Thyroid gland (tissue), 4 donors: ENCODE results near the gene PLB1.

ENCODE experiments used
- POLR2A ChIP-seq, 2 donors: fragments of 450-650 bp; IDR thresholded peaks; one replicate each; pipeline ENCODE4 v1.6.1; 2017; ENCODE audit warnings: antibody characterized with exemption in 2 of 2, mild to moderate bottlenecking in 2 of 2, moderate library complexity in 1 of 2
- TF ChIP-seq, protein P1 (sequence below), 6 experiments: fragments of 200-600 bp in 3 of 6; fragments of 450-650 bp in 3 of 6; sonication (generic) in 3 of 6; IDR thresholded peaks; one replicate each; pipeline ENCODE4 v1.5.1; 2016 to 2019; ENCODE audit warnings: antibody characterized with exemption in 6 of 6, mild to moderate bottlenecking in 2 of 6, inconsistent platforms in 1 of 6, moderate library complexity in 1 of 6

DNA sequence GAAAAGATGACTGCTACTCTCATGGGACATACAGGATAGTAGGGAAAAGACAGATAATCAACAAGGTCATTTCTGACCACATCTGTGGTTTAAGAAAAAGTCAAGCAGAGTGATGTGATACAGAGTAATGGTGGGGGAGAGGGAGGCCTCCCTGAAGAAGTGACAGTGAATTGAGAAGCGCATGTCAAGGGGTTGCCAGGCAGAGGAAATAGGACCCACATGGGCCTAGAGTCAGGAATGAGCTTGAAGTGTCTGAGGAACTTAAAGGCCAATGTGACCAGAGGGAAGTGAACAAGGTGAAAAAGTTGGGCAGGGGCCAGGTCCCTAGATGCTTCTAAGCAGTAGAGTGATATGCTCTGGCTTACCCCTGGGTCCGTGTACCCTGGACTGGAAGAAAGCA lies 142.2 kb downstream of the PLB1 start:
- TF ChIP-seq, protein P1, sequence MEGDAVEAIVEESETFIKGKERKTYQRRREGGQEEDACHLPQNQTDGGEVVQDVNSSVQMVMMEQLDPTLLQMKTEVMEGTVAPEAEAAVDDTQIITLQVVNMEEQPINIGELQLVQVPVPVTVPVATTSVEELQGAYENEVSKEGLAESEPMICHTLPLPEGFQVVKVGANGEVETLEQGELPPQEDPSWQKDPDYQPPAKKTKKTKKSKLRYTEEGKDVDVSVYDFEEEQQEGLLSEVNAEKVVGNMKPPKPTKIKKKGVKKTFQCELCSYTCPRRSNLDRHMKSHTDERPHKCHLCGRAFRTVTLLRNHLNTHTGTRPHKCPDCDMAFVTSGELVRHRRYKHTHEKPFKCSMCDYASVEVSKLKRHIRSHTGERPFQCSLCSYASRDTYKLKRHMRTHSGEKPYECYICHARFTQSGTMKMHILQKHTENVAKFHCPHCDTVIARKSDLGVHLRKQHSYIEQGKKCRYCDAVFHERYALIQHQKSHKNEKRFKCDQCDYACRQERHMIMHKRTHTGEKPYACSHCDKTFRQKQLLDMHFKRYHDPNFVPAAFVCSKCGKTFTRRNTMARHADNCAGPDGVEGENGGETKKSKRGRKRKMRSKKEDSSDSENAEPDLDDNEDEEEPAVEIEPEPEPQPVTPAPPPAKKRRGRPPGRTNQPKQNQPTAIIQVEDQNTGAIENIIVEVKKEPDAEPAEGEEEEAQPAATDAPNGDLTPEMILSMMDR (IDR thresholded peaks at IDR 0.05), result no peak
- no peak for TF ChIP-seq POLR2A (IDR thresholded peaks at IDR 0.05)
